HG03097 (cell line): ENCODE data around the gene OTULIN.
A peak's percentile ranks its signal among the peaks of the same experiment; 100 is the strongest.

Source experiments
- ATAC-seq: cut with Tn5 transposase; IDR thresholded peaks from one replicate; pipeline ENCODE4 v1.9.1; 2021; ENCODE audit not compliant: unreplicated experiment, low FRiP score

The OTULIN gene

GRCh38 chr5:14664270-14665100 is at the start of gene OTULIN:
TSS of gene OTULIN (plus strand) at chr5:14664718. CDS start at chr5:14664826, 108 bp downstream.
- ATAC-seq: peak; percentile 64

DNA sequence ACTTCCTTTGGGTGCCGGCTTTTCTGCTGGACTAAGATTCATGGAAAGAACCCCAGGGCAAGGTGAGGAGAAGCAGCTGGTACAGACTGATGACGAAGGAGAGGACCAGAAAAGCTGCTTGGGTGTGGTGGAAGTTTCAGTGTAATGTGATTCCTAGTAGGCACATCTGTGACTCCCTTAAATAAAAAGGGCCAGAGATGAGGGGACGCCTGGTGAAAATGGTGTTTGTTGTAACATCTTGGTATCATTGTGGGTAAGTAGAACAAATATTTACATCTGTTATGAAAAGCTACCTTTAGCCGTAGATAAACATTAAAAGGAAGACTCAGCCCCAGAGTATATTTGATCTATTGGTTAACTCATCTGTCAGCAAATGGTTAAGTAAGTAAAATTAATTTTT is 49.2 kb upstream of the OTULIN start:
- ATAC-seq: no peak

DNA sequence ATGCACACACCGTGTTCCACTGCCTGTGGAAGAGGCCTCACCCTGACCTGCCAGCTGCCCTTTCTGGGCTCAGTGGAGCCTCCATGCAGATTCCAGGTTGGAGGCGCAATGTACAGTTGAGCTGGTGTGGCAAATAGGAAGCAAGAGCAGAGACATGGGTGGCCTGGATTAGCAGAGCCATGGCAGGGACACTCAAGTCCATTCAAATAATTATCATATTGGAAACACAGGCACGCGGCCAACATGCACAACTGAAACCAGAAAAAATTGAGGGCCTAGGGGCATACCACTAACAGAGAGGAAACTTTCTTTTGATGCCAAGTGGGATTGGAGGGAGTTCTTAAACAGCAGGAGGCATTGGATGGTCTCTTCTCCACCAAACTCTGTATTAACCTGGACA is 47.1 kb upstream of the OTULIN start:
- ATAC-seq: no peak

DNA sequence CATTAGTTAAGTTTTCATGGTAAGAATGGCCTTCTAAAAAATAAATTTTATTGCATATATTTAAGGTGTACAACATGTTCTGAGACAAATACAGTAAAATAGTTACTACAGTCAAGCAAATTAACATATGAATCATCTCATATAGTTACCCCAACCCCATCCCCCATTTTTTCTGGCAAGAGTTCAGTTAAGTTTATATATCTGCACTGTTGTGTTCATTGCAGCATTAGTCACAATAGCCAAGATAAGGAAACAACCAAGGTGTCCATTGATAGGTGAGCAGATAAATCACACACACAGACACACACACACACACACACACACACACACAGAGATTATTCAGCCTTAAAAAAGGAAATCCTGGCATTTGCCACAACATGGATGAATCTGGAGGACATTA is 37.2 kb upstream of the OTULIN start:
- no peak for ATAC-seq

DNA sequence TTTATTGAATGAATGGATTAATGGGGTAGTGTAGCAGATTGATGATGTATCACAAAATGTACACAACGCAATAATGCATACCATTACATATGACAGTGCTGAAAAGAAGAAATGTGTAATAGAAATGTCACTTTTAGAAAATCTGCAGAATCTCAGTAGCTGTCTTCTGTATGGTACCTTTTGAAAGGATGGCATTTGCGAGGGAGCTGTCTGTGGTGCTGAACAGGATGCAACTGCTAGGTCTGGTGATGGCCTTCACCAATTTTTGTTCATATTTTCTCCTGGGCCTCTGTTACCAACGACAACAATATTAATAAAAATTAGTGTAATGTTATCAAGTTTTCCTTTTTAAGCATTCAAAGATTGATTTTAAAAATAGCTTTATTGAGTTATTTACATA is 36.2 kb upstream of the OTULIN start:
- ATAC-seq: no peak

DNA sequence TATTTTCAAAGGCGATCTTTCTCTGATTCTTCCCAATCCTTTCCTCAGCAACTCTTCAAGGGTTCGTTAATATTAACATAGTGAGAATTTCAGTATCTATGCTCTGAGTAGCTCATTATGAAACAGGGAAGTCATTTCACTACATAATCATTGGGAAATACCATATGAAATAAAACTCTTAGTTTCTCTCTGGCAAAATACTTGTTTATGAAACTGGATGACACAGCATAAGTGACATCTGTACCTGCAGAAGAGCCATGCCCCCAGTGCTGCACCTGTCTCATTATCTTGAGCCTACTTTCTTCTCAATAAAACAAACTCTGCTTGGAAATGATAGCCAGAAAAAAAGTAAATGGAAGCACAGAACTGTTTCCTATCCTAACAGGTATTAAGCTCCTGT is 33.8 kb upstream of the OTULIN start:
- no peak for ATAC-seq

- ATAC-seq: no peak
Measured at GRCh38 chr5:14635656-14636055, 28.9 kb upstream of the OTULIN start.

- ATAC-seq: no peak
Measured at GRCh38 chr5:14640765-14641164, 23.8 kb upstream of the OTULIN start.

- ATAC-seq: no peak
Measured at GRCh38 chr5:14644623-14645237, 19.8 kb upstream of the OTULIN start.

DNA sequence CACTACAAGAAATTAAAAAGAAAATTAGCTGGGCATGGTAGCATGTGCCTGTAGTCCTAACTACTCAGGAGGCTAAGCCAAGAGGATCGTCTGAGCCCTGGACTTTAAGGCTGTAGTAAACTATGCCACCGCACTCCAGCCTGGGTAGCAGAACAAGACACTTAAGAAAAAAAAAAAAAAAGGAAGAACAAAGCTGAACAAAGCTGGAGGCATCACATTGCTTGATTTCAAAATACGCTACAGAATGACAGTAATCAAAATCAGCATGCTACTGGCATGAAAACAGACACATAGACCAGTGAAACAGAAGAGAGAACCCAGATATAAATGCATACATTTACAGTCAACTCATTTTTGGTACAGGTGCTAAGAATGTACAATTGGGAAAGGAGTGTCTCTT is 14.5 kb upstream of the OTULIN start:
- no peak for ATAC-seq

GRCh38 chr5:14655146-14655741 is 9.3 kb upstream of the OTULIN start:
- no peak for ATAC-seq

DNA sequence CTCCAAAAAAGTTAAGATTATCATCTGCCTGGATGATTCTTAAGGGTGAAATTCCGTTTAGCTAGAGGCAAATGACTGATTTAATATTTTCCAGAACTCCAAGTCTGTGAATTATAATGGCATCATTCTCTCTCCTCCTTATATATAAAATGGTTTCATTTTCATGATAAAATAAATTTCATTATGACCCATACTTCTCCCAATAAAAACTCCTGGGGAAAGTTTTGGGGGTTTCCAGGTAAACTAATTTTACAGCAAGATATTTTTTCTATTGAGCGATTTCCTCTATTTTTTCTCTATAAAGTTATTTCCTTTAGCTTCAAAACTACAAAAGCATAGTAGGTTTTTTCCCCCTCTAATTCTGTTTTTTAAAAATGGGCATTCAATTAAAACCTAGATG is 7.6 kb upstream of the OTULIN start:
- ATAC-seq: no peak

DNA sequence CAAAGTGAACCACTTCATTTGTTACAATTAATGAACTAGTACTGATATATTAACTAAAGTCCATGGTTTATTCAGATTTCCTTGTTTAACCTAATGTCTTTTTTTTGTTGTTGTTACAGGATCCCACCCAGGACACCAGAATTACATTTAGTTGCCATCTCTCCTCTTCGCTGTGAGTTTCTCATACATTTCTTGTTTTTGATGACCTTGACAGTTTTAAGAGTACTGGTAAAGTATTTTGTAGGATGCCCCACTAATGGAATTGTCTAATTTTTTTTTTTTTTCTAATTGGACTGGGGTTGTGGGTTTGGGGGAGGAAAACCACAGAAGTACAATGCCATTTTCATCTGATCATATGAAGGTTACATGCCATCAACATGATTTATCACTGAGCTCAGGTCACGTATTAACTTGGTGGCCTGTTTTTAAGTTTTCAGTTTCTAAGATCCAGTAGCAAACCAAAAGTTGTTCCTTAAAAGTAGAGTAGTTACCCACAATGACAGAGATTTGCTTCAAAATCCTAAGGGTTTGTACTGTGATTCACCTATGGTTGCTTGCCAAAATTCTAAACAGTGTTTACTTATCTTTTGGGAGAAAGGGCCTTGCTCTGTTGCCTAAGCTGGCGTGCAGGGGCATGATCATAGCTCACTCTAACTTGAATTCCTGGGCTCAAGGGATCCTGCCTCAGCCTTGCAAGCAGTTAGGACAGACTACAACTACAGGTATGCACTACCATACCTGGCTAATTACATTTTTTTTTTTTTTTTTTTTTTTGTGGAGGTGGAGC is 4.5 kb upstream of the OTULIN start:
- no peak for ATAC-seq

- ATAC-seq: no peak
Measured at GRCh38 chr5:14660833-14661232, 3.7 kb upstream of the OTULIN start.

- no peak for ATAC-seq
Measured at GRCh38 chr5:14662721-14663260, 1.7 kb upstream of the OTULIN start.

DNA sequence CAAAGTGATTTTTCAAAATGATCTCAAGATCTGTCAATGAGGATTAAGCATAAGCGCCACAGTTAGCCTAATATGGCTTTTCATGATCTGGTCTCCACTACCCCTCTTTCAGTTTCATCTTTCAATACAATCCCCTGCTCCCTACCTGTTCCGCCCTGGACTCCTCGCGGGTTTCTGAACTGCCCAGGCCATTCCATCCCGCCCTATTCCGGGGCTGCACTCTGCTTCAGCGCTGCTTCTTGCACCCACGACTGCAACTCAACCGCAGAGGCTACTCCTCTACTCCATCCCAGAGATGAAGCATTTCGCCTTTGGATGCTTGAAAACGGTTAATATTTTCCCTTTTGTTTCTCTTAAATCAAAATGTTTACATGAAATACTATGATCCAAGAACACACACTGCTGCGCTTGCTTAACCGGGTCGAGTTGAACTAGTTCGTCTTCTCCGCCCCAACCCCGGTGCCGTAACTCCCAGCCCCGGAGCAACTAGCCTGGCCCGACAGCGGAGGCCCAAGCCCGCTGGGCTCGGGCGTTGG is 716 bp upstream of the OTULIN start:
- peak; percentile 27 for ATAC-seq

GRCh38 chr5:14665101-14665822 is 744 bp downstream of the OTULIN start:
- ATAC-seq: no peak

GRCh38 chr5:14665949-14666348 is 1.4 kb downstream of the OTULIN start:
- peak; percentile 30 for ATAC-seq

- ATAC-seq: no peak
Measured at GRCh38 chr5:14666357-14666756, 1.8 kb downstream of the OTULIN start.

DNA sequence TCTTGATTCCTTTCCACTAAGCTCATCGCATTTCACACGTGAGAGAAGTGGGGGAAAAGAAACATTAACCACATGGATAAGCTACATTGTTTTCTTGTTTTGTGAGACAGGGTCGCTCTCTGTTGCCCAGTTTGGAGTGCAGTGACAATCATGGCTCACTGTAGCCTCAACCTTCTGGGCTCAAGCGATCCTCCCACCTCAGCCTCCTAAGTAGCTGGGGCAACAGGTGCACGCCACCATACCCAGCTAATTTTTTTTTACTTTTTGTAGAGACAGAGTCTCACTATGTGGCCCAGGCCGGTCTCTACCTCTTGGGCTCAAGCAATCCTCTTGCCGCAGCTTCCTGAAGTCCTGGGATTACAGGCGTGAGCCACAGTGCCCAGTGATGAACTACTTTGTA is 2.8 kb downstream of the OTULIN start:
- no peak for ATAC-seq
